Liver (tissue), 9 donors: ENCODE data around the gene ARID3B. TPM values are rescaled to one million over a fixed set of nuclear protein-coding genes. Genes with fewer than 3 reads are reported as not detected.

ENCODE experiments used
- DNase-seq: peaks from one replicate; pipeline ENCODE4 v3.0.0-alpha.2; 2017; ENCODE audit warnings: low spot score
- H3K27ac ChIP-seq, 2 donors: one replicate each; pipeline ENCODE4 v1.7.0; 2013; ENCODE audit warnings: inconsistent platforms in 2 of 2, low read length in 2 of 2, control low read depth in 1 of 2, low read depth in 1 of 2, mild to moderate bottlenecking in 1 of 2
- H3K27me3 ChIP-seq, 4 donors: one replicate each; pipeline versions ENCODE4 v1.6.1 to v1.7.0; 2013; ENCODE audit warnings: low read length in 3 of 4, inconsistent platforms in 1 of 4, mild to moderate bottlenecking in 1 of 4, moderate library complexity in 1 of 4; ENCODE audit not compliant: control insufficient read depth in 4 of 4, insufficient read depth in 4 of 4
- H3K36me3 ChIP-seq, 4 donors: one replicate each; pipeline versions ENCODE4 v1.6.1 to v1.7.0; 2013; ENCODE audit warnings: low read length in 3 of 4, mild to moderate bottlenecking in 3 of 4, low read depth in 1 of 4, moderate library complexity in 1 of 4; ENCODE audit not compliant: control insufficient read depth in 4 of 4, insufficient read depth in 3 of 4
- H3K4me1 ChIP-seq, 4 donors: one replicate each; pipeline versions ENCODE4 v1.6.1 to v1.7.0; 2013; ENCODE audit warnings: low read length in 3 of 4, mild to moderate bottlenecking in 3 of 4, moderate library complexity in 1 of 4; ENCODE audit not compliant: control insufficient read depth in 4 of 4, insufficient read depth in 4 of 4
- H3K4me3 ChIP-seq, 3 donors: one replicate each; pipeline versions ENCODE4 v1.6.1 to v1.7.0; 2013; ENCODE audit warnings: low read length in 3 of 3, control low read depth in 1 of 3, low read depth in 1 of 3, mild to moderate bottlenecking in 1 of 3
- H3K9ac ChIP-seq, 2 donors: one replicate each; pipeline ENCODE4 v1.7.0; 2013; ENCODE audit warnings: low read length in 2 of 2, mild to moderate bottlenecking in 2 of 2, moderate library complexity in 2 of 2, control low read depth in 1 of 2, low read depth in 1 of 2
- H3K9me3 ChIP-seq, 4 donors: one replicate each; pipeline versions ENCODE4 v1.6.1 to v1.7.0; 2013; ENCODE audit warnings: low read length in 3 of 4; ENCODE audit not compliant: control insufficient read depth in 4 of 4
- EGR1 ChIP-seq, 2 donors: IDR thresholded peaks; 2 replicates each; pipeline ENCODE4 v1.6.1; 2016 to 2018; ENCODE audit warnings: antibody characterized with exemption in 2 of 2, low read depth in 2 of 2
- FOXA1 ChIP-seq: IDR thresholded peaks from 2 replicates; pipeline ENCODE4 v1.6.1; 2016; ENCODE audit warnings: antibody characterized with exemption
- FOXA2 ChIP-seq: IDR thresholded peaks from 2 replicates; pipeline ENCODE4 v1.6.1; 2016; ENCODE audit warnings: antibody characterized with exemption
- HNF4A ChIP-seq, 2 donors: conservative IDR thresholded peaks; 2 replicates each; pipeline ENCODE4 v1.6.1; 2016; ENCODE audit warnings: antibody characterized with exemption in 2 of 2, mild to moderate bottlenecking in 2 of 2
- HNF4G ChIP-seq: IDR thresholded peaks from 2 replicates; pipeline ENCODE4 v1.6.1; 2016; ENCODE audit warnings: antibody characterized with exemption
- JUND ChIP-seq, 2 donors: IDR thresholded peaks; 2 replicates each; pipeline ENCODE4 v1.6.1; 2016; ENCODE audit warnings: antibody characterized with exemption in 2 of 2
- NR2F2 ChIP-seq: IDR thresholded peaks from 2 replicates; pipeline ENCODE4 v1.6.1; 2016; ENCODE audit warnings: antibody characterized with exemption
- RAD21 ChIP-seq, 2 donors: IDR thresholded peaks; 2 replicates each; pipeline ENCODE4 v1.6.1; 2016; ENCODE audit warnings: antibody characterized with exemption in 2 of 2, mild to moderate bottlenecking in 2 of 2
- RXRA ChIP-seq, 2 donors: IDR thresholded peaks; 2 replicates each; pipeline ENCODE4 v1.6.1; 2017 to 2018; ENCODE audit warnings: antibody characterized with exemption in 2 of 2, mild to moderate bottlenecking in 1 of 2
- SP1 ChIP-seq: IDR thresholded peaks from 2 replicates; pipeline ENCODE4 v1.6.1; 2018; ENCODE audit warnings: antibody characterized with exemption, mild to moderate bottlenecking
- TAF1 ChIP-seq: conservative IDR thresholded peaks from 2 replicates; pipeline ENCODE4 v1.6.1; 2016; ENCODE audit warnings: antibody characterized with exemption, mild to moderate bottlenecking
- YY1 ChIP-seq: IDR thresholded peaks from 2 replicates; pipeline ENCODE4 v1.6.1; 2016; ENCODE audit warnings: antibody characterized with exemption, mild to moderate bottlenecking
- WGBS: extraction: QIAGEN DNeasy Blood & Tissue Kit; methylation state at CpG from one replicate; pipeline ENCODE4 v1.1.7; 2013; 5-methylcytosine and 5-hydroxymethylcytosine counted together
- polyA plus RNA-seq, 2 donors: library from polyadenylated mRNA; stranded (reverse) in 1 of 2; unstranded in 1 of 2; fragments of 200-250 nt in 1 of 2; fragments of >200 nt in 1 of 2; fragmentation: Nextera tagmentation in 1 of 2; extraction: Ambion mirVana in 1 of 2; gene quantifications; one replicate each; pipeline versions ENCODE4 v1.2.1 to v1.2.3, GENCODE V29; 2013 to 2015
- total RNA-seq, 2 donors: library from RNA; depleted of rRNA; stranded (reverse); fragments of >200 nt; gene quantifications; one replicate each; pipeline ENCODE4 v1.2.3, GENCODE V29; 2014
- TF ChIP-seq, protein P1 (sequence below): IDR thresholded peaks from 2 replicates; pipeline ENCODE4 v1.6.1; 2016; ENCODE audit warnings: antibody characterized with exemption
- TF ChIP-seq, protein P2 (sequence below): IDR thresholded peaks from 2 replicates; pipeline ENCODE4 v1.6.1; 2016; ENCODE audit warnings: antibody characterized with exemption
- TF ChIP-seq, protein P3 (sequence below): fragments of 150-350 bp; IDR thresholded peaks from 2 replicates; pipeline ENCODE4 v1.5.1; 2017; ENCODE audit warnings: improper control_type of control experiment, low read depth, low read length; ENCODE audit not compliant: missing input control
- TF ChIP-seq, protein P4 (sequence below): IDR thresholded peaks from 2 replicates; pipeline ENCODE4 v1.6.1; 2016; ENCODE audit warnings: antibody characterized with exemption
- donor health status: healthy.
- donor health status: healthy.
- donor health status: healthy.
- donor health status: healthy.
- donor health status: healthy.

The ARID3B gene
- total and polyA plus RNA-seq, 4 donors, result 1.4 to 6.6 (median 2.7) TPM

DNA sequence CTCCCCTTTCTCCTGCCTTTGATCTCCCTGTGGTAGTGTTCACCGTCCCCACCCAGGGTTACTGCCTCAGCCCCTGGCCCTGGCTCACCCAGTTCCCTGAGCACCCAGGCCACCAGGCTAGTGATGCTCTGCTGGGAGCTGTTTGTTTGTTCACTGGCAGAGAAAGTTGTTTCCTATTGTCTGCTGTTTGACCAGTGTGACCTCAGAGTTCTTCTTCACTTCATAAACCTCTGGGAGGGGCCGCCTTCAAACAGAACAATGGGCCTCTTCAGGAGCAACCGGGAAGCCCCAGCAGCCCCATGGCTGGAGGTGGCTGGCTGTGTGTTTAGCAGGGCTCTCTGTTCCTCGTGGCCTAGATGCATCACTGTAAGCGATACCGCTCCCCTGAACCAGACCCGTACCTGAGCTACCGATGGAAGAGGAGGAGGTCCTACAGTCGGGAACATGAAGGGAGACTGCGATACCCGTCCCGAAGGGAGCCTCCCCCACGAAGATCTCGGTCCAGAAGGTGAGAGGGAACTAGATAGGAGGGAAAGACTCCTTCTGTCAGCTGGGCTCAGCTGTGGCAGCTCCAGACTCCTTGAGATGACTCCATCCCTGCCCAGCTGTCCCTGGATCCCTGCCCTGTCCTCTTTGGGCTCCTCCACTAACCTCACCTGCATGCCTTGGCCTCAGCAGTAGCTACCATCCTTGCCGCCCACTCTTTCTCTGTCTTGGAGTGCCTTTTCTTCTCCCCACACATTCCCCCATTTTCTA is 78.0 kb downstream of the ARID3B start:
- DNase-seq, result no peak
- Histone ChIP-seq H3K27ac (no peak overlapping the region), H3K4me3 (no peak overlapping the region), H3K9me3 (no peaks in the 10 kb centered on the region), H3K9ac (no peak overlapping the region), H3K4me1 (peaks cover 9 to 51% (median 40%) of the 10 kb centered on the region in 4 donors), H3K27me3 (no peaks in the 10 kb centered on the region), H3K36me3 (peaks cover 19 to 45% (median 33%) of the 10 kb centered on the region in 4 donors)
- TF ChIP-seq EGR1 (IDR thresholded peaks at IDR 0.05; ENCODE audit: low read depth in 2 of 2) (no peak), NR2F2 (no peak), HNF4A (conservative IDR thresholded peaks at IDR 0.05) (no peak), RAD21 (IDR thresholded peaks at IDR 0.05) (no peak), TAF1 (no peak), HNF4G (no peak), JUND (IDR thresholded peaks at IDR 0.05) (no peak), SP1 (no peak), FOXA1 (no peak), FOXA2 (no peak), YY1 (no peak), RXRA (IDR thresholded peaks at IDR 0.05) (no peak)
- TF ChIP-seq, protein P1, sequence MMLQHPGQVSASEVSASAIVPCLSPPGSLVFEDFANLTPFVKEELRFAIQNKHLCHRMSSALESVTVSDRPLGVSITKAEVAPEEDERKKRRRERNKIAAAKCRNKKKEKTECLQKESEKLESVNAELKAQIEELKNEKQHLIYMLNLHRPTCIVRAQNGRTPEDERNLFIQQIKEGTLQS, result no peak
- TF ChIP-seq, protein P2, sequence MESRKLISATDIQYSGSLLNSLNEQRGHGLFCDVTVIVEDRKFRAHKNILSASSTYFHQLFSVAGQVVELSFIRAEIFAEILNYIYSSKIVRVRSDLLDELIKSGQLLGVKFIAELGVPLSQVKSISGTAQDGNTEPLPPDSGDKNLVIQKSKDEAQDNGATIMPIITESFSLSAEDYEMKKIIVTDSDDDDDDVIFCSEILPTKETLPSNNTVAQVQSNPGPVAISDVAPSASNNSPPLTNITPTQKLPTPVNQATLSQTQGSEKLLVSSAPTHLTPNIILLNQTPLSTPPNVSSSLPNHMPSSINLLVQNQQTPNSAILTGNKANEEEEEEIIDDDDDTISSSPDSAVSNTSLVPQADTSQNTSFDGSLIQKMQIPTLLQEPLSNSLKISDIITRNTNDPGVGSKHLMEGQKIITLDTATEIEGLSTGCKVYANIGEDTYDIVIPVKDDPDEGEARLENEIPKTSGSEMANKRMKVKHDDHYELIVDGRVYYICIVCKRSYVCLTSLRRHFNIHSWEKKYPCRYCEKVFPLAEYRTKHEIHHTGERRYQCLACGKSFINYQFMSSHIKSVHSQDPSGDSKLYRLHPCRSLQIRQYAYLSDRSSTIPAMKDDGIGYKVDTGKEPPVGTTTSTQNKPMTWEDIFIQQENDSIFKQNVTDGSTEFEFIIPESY, result no peak
- TF ChIP-seq, protein P3, sequence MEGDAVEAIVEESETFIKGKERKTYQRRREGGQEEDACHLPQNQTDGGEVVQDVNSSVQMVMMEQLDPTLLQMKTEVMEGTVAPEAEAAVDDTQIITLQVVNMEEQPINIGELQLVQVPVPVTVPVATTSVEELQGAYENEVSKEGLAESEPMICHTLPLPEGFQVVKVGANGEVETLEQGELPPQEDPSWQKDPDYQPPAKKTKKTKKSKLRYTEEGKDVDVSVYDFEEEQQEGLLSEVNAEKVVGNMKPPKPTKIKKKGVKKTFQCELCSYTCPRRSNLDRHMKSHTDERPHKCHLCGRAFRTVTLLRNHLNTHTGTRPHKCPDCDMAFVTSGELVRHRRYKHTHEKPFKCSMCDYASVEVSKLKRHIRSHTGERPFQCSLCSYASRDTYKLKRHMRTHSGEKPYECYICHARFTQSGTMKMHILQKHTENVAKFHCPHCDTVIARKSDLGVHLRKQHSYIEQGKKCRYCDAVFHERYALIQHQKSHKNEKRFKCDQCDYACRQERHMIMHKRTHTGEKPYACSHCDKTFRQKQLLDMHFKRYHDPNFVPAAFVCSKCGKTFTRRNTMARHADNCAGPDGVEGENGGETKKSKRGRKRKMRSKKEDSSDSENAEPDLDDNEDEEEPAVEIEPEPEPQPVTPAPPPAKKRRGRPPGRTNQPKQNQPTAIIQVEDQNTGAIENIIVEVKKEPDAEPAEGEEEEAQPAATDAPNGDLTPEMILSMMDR, result no peak
- TF ChIP-seq, protein P4, sequence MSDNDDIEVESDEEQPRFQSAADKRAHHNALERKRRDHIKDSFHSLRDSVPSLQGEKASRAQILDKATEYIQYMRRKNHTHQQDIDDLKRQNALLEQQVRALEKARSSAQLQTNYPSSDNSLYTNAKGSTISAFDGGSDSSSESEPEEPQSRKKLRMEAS, result no peak
- WGBS, result 86% methylated on average over 15 of the region's 15 CpGs

DNA sequence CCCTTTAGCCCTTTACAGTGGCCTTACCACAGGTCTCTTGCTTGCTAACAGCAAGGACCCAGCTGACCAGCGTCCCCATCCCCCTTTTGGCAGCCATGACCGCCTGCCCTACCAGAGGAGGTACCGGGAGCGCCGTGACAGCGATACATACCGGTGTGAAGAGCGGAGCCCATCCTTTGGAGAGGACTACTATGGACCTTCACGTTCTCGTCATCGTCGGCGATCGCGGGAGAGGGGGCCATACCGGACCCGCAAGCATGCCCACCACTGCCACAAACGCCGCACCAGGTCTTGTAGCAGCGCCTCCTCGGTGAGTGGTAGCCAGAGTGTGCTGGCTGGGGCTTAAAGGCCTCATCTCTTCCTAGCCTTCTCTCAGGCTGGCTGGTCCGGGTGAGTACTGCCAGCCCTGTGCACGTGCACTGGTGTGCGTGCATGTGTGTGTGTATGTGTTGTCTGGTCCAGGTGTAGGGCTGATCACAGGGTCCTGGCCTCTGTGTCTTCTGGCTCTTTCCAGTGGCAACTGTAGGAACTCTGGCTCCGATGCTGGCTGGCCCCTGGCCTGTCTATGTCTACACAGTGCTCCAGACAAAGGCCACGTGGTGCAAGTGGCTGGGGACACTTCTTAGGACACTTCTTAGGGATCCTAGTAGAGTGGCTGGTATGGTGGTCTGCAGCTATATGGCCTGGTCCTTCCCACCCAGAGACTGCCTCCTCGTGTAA is 79.1 kb downstream of the ARID3B start:
- Histone ChIP-seq H3K9ac (no peak overlapping the region), H3K9me3 (no peaks in the 10 kb centered on the region), H3K27ac (no peak overlapping the region), H3K4me1 (peaks cover 9 to 45% (median 38%) of the 10 kb centered on the region in 4 donors), H3K36me3 (peaks cover 27 to 56% (median 42%) of the 10 kb centered on the region in 4 donors), H3K27me3 (no peaks in the 10 kb centered on the region), H3K4me3 (no peak overlapping the region)
- 90% methylated on average over 27 of the region's 27 CpGs for WGBS
- no peak for TF ChIP-seq TAF1
- TF ChIP-seq HNF4A (conservative IDR thresholded peaks at IDR 0.05), result no peak
- TF ChIP-seq NR2F2, result no peak
- TF ChIP-seq FOXA1, result no peak
- TF ChIP-seq, protein P4, result no peak
- TF ChIP-seq, protein P2, result no peak
- TF ChIP-seq JUND (IDR thresholded peaks at IDR 0.05), result no peak
- TF ChIP-seq RAD21 (IDR thresholded peaks at IDR 0.05), result no peak
- TF ChIP-seq, protein P1, result no peak
- DNase-seq, result no peak
